AG04450 (cell line): ENCODE data around the gene PDZD7. TPM values are rescaled to one million over a fixed set of nuclear protein-coding genes. Genes with fewer than 3 reads are reported as not detected.
A peak's percentile ranks its signal among the peaks of the same experiment; 100 is the strongest.

Experiments used
- CTCF ChIA-PET: fragments of 300-600, 350-600 bp; formaldehyde crosslinking; extraction: SDS; loops from one replicate; lab custom pipeline; 2022; ENCODE audit warnings: antibody characterized with exemption, inconsistent platforms; lab: Charles Lee
- POLR2A ChIA-PET: fragments of 350-600 bp; formaldehyde crosslinking; extraction: SDS; loops from one replicate; lab custom pipeline; 2021; ENCODE audit warnings: antibody characterized with exemption, inconsistent platforms; lab: Yijun Ruan, JAX
- DNase-seq: peaks from one replicate; pipeline ENCODE4 v3.0.0-alpha.2; 2011; ENCODE audit warnings: low read depth, low spot score
- H3K27ac ChIP-seq: one replicate; pipeline ENCODE4 v1.5.1; 2012; ENCODE audit warnings: low read depth, low read length, control low read depth
- H3K27me3 ChIP-seq: one replicate; pipeline ENCODE4 v1.6.0; 2012; ENCODE audit warnings: low read length; ENCODE audit not compliant: control insufficient read depth, insufficient read depth
- H3K4me3 ChIP-seq: 2 replicates; pipeline ENCODE4 v1.5.1; 2011; ENCODE audit warnings: mild to moderate bottlenecking, low read depth, low read length, control low read depth
- H3K9me3 ChIP-seq: 2 replicates; pipeline ENCODE4 v1.5.1; 2012; ENCODE audit warnings: low read length; ENCODE audit not compliant: control insufficient read depth, insufficient read depth
- polyA plus RNA-seq: library from polyadenylated mRNA; depleted of rRNA; stranded (reverse); fragments of >200 nt; gene quantifications from 2 replicates; pipeline ENCODE4 v1.2.3, GENCODE V29; 2011
- TF ChIP-seq, protein P1 (sequence below): IDR thresholded peaks from 2 replicates; pipeline ENCODE4 v1.5.1; 2011; ENCODE audit warnings: low read depth, low read length, control low read depth, inconsistent platforms

PDZD7 gene
- polyA plus RNA-seq, 1 experiment, result 0.27 TPM

DNA sequence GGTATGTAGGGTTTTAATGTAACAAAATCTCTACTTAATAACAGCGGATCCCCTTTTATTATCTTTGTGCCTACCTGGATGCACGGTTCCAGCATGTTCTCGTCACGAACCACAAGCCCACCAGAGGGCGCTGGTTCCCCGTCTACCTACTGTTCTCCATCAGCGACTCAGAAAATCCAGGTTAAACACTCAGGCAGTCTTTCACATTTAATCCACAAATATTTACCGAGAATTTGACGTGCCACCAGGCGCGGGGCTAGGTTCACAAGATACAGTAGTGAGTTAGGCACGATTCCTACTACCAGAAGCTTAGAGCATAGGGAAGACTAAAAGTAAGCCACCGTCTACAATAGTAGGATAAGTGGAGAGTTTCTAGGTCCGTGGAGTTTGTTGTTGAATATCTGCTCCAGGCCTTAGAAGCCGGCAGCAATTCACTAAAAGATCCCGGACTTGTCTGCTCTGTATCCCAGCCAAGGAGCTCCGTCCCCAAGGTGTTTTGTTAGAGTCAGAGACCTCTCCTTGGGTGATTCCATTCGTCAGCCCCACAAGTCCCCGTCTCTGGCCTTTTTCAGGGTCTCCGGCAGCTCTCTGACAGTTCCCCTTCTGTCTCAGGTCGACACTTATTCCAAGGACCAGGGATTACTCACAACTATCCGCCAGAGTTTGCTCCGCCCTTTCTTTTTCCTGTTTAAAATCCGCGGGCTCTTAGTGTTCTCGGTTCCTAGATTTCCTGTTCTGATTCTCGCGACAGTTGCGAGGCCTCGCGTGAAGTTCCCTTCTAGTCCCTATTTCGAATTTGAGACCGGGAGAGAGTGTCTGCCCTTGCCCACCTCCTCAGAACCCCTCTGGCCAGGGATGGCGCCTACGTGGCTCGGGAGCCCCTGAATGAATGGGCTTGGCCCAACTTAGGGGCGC lies 29.4 kb upstream of the PDZD7 start:
- CTCF ChIA-PET, result interaction anchor here (0.7 to 16.2 kb wide), 10 partner anchors 9 to 91 kb away, joined by 3 to 414 read pairs (median 6); no protein-coding TSS in a partner anchor
- DNase-seq, result peak; percentile 85
- H3K4me3 ChIP-seq, result peak overlapping the region; percentile 100
- H3K27ac ChIP-seq, result peak overlapping the region; percentile 98
- no peaks in the 10 kb centered on the region for H3K27me3 ChIP-seq
- TF ChIP-seq, protein P1, sequence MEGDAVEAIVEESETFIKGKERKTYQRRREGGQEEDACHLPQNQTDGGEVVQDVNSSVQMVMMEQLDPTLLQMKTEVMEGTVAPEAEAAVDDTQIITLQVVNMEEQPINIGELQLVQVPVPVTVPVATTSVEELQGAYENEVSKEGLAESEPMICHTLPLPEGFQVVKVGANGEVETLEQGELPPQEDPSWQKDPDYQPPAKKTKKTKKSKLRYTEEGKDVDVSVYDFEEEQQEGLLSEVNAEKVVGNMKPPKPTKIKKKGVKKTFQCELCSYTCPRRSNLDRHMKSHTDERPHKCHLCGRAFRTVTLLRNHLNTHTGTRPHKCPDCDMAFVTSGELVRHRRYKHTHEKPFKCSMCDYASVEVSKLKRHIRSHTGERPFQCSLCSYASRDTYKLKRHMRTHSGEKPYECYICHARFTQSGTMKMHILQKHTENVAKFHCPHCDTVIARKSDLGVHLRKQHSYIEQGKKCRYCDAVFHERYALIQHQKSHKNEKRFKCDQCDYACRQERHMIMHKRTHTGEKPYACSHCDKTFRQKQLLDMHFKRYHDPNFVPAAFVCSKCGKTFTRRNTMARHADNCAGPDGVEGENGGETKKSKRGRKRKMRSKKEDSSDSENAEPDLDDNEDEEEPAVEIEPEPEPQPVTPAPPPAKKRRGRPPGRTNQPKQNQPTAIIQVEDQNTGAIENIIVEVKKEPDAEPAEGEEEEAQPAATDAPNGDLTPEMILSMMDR, result peak; percentile 88
- H3K9me3 ChIP-seq, result no peaks in the 10 kb centered on the region; the same call in 1 of the 2 replicates
- POLR2A ChIA-PET, result interaction anchor here (1.0 to 4.0 kb wide), 11 partner anchors 8 to 82 kb away, joined by 3 to 30 read pairs (median 5); no protein-coding TSS in a partner anchor

DNA sequence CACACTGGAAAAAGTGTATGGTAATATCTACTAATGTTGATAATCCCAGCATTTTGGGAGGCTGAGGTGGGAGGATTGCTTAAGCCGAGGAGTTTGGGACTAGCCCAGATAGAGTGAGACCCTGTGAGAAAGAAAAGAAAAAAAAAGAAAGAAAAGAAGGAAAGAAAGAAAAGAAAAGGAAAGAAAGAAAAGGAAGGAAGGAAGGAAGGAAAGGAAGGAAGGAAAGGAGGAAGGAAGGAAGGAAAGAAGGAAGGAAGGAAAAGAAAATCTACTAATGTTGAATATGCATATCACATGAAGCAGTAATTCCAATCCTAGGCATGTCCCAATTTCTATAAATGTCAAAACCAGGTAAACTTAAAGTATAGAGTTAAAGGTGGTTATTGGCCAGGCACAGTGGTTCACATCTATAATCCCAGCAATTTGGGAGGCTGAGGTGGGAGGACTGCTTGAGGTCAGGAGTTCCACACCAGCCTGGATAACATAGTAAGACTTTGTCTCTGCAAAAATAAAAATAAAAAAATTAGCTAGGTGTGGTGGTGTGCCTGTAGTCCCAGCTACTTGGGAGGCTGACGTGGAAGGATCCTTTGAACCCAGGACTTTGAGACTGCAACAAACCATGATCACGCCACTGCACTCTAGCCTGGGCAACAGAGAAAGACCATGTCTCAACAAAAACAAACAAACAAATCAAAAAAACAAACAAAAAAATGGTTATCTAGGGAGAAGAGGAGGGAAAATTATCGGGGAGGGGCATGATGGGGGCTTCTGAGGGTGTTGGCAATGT lies 25.6 kb upstream of the PDZD7 start:
- CTCF ChIA-PET, result interaction anchor here (1.3 to 16.2 kb wide), 2 partner anchors 10 to 11 kb away, joined by 7 to 414 read pairs; no protein-coding TSS in a partner anchor
- POLR2A ChIA-PET, result no interaction called here
- DNase-seq, result no peak
- Histone ChIP-seq H3K9me3 (no peaks in the 10 kb centered on the region; the same call in 1 of the 2 replicates), H3K27me3 (no peaks in the 10 kb centered on the region), H3K4me3 (no peak overlapping the region), H3K27ac (no peak overlapping the region)
- TF ChIP-seq, protein P1, result no peak

DNA sequence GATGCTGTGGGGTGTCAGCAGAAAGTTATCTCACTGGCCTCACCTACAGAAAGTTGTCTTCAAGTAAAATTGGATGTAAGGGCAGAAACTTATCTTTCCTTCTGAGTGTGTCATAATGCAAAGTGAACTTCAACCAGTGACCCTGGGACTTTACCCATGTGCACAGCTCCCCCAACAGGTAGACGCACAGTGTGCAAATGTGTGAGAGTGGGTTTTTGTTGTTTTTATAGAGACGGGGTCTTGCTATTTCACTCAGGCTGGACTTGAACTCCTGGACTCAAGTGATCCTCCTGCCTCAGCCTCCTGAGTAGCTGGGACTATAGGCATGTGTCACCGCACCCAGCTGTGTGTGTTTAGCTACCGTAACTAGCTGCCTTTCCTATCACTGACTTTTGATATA lies 24.5 kb upstream of the PDZD7 start:
- TF ChIP-seq, protein P1, result no peak
- Histone ChIP-seq H3K27me3 (no peaks in the 10 kb centered on the region), H3K9me3 (no peaks in the 10 kb centered on the region), H3K27ac (no peak overlapping the region), H3K4me3 (no peak overlapping the region)
- CTCF ChIA-PET, result interaction anchor here (0.6 to 1.3 kb wide), 4 partner anchors 11 to 63 kb away, joined by 3 to 8 read pairs (median 5); no protein-coding TSS in a partner anchor
- DNase-seq, result no peak
- POLR2A ChIA-PET, result no interaction called here

DNA sequence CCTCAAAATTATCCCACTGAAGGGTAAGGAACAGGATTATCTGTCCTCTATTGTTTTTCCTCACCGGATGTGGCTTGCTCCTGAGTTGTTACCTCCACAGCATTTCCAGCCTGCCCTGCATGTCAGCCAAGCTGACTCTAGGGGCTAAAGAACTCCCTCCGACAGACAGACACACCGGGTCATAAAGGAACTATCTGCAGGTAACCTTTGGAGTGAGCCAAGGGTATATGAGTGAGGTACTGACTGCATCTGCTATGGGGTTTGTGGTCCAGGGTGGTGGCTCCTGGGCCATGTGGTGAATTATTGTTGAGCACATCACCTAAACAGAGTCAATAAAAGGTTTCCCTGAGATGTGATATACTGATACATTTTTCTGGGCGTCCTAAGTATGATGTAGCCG lies 23.9 kb upstream of the PDZD7 start:
- TF ChIP-seq, protein P1, result no peak
- CTCF ChIA-PET, result interaction anchor here (1.0 to 1.3 kb wide), 3 partner anchors 12 to 62 kb away, joined by 3 to 7 read pairs (median 3); no protein-coding TSS in a partner anchor
- Histone ChIP-seq H3K27me3 (peaks cover 3% of the 10 kb centered on the region), H3K4me3 (no peak overlapping the region), H3K27ac (no peak overlapping the region), H3K9me3 (no peaks in the 10 kb centered on the region)
- POLR2A ChIA-PET, result no interaction called here
- DNase-seq, result no peak
